ENCODE data around the gene ZIC4.

DNA sequence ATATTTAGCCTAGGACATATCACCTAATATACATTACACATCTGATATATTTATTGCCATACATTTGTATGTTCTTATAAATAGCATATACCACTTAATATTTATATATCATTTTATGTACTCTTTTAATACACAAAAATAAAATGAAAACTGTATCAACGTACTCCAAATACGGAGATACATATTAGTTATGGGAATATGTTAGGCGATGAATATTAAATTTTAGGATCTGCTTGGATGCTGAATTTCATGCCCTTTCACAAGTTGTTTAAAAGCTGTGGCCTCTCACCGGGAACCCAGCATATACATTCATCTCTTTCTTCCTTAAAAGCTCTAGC, 50.6 kb downstream of the ZIC4 start:
- TF ChIP-seq POLR2A (IDR thresholded peaks at IDR 0.05; ENCODE audit: low read length) = no peak
- TF ChIP-seq GATA1 (IDR thresholded peaks at IDR 0.05; ENCODE audit: low read depth, low read length) = no peak
